GM23248 (cell line): ENCODE measurements around the gene FBXL12. TPM values are rescaled to one million over a fixed set of nuclear protein-coding genes. Genes with fewer than 3 reads are reported as not detected.

Source experiments
- DNase-seq: peaks from one replicate; pipeline ENCODE4 v3.0.0-alpha.2; 2015
- H2AFZ ChIP-seq: fragments of 200-600 bp; sonication (generic); 2 replicates; pipeline ENCODE4 v1.6.1; 2016; ENCODE audit warnings: antibody characterized with exemption
- H3F3A ChIP-seq: fragments of 200-600 bp; sonication (generic); 2 replicates; pipeline ENCODE4 v1.6.1; 2016; ENCODE audit warnings: mild to moderate bottlenecking, antibody characterized with exemption, mixed run types; ENCODE audit not compliant: insufficient read depth
- H3K27ac ChIP-seq: fragments of 200-600 bp; sonication (generic); 2 replicates; pipeline ENCODE4 v1.5.1; 2016; ENCODE audit warnings: mild to moderate bottlenecking
- H3K27me3 ChIP-seq: fragments of 200-600 bp; sonication (generic); replicated peaks from 2 replicates; pipeline ENCODE4 v1.6.1; 2016; ENCODE audit warnings: mild to moderate bottlenecking; ENCODE audit not compliant: insufficient read depth
- H3K36me3 ChIP-seq: fragments of 200-600 bp; sonication (generic); 2 replicates; pipeline ENCODE4 v1.6.1; 2016; ENCODE audit warnings: low read depth, mild to moderate bottlenecking
- H3K4me1 ChIP-seq: fragments of 200-600 bp; sonication (generic); 2 replicates; pipeline ENCODE4 v1.6.1; 2016; ENCODE audit warnings: mild to moderate bottlenecking; ENCODE audit not compliant: insufficient read depth
- H3K4me2 ChIP-seq: fragments of 200-600 bp; sonication (generic); one replicate; pipeline ENCODE4 v1.6.1; 2016; ENCODE audit warnings: mild to moderate bottlenecking; ENCODE audit not compliant: unreplicated experiment
- H3K4me3 ChIP-seq: fragments of 200-600 bp; sonication (generic); 2 replicates; pipeline ENCODE4 v1.5.1; 2016; ENCODE audit warnings: mild to moderate bottlenecking
- H3K79me2 ChIP-seq: fragments of 200-600 bp; sonication (generic); 2 replicates; pipeline ENCODE4 v1.6.1; 2016; ENCODE audit warnings: mild to moderate bottlenecking; ENCODE audit not compliant: insufficient read depth
- H3K9ac ChIP-seq: fragments of 200-600 bp; sonication (generic); 2 replicates; pipeline ENCODE4 v1.6.1; 2016; ENCODE audit warnings: mild to moderate bottlenecking
- H3K9me2 ChIP-seq: fragments of 200-600 bp; sonication (generic); 2 replicates; pipeline ENCODE4 v1.6.1; 2016; ENCODE audit warnings: mixed run types, mild to moderate bottlenecking, moderate library complexity; ENCODE audit not compliant: insufficient read depth
- H3K9me3 ChIP-seq: fragments of 200-600 bp; sonication (generic); one replicate; pipeline ENCODE4 v1.6.1; 2017; ENCODE audit warnings: low read depth
- H4K20me1 ChIP-seq: fragments of 200-600 bp; sonication (generic); 2 replicates; pipeline ENCODE4 v1.6.0; 2016; ENCODE audit not compliant: insufficient read depth
- EZH2 ChIP-seq: fragments of 200-600 bp; sonication (generic); IDR thresholded peaks from 2 replicates; pipeline ENCODE4 v1.6.1; 2018; ENCODE audit warnings: antibody characterized with exemption, mild to moderate bottlenecking; ENCODE audit not compliant: insufficient read depth, poor library complexity, severe bottlenecking
- EZH2phosphoT487 ChIP-seq: fragments of 200-600 bp; sonication (generic); IDR thresholded peaks from 2 replicates; pipeline ENCODE4 v1.6.1; 2018; ENCODE audit warnings: antibody characterized with exemption, moderate library complexity, mild to moderate bottlenecking, low read depth; ENCODE audit not compliant: insufficient read depth
- WGBS, 2 experiments: methylation state at CpG; one replicate each; pipeline ENCODE4 v1.1.6; 2015 to 2017; ENCODE audit warnings: low lambda C conversion rate in 2 of 2, low coverage in 1 of 2; ENCODE audit errors: missing lambda C conversion rate in 2 of 2; 5-methylcytosine and 5-hydroxymethylcytosine counted together
- in situ Hi-C: fragments of 300-500 bp; cut with MboI; formaldehyde crosslinking; loops from 2 replicates; pipeline ENCODE4 v1.15.0; 2020
- polyA plus RNA-seq: library from polyadenylated mRNA; unstranded; fragments of >200 nt; fragmentation: Nextera tagmentation; extraction: Ambion mirVana; gene quantifications from 2 replicates; pipeline ENCODE4 v1.2.1, GENCODE V29; 2016
- total RNA-seq: library from RNA; depleted of rRNA; stranded (reverse); fragments of >200 nt; shearing (Covaris generic); gene quantifications from 2 replicates; pipeline ENCODE4 v1.2.3, GENCODE V29; 2014

The FBXL12 gene
- total and polyA plus RNA-seq, 2 experiments from 2014 or later = 21.9 to 27.1 TPM

DNA sequence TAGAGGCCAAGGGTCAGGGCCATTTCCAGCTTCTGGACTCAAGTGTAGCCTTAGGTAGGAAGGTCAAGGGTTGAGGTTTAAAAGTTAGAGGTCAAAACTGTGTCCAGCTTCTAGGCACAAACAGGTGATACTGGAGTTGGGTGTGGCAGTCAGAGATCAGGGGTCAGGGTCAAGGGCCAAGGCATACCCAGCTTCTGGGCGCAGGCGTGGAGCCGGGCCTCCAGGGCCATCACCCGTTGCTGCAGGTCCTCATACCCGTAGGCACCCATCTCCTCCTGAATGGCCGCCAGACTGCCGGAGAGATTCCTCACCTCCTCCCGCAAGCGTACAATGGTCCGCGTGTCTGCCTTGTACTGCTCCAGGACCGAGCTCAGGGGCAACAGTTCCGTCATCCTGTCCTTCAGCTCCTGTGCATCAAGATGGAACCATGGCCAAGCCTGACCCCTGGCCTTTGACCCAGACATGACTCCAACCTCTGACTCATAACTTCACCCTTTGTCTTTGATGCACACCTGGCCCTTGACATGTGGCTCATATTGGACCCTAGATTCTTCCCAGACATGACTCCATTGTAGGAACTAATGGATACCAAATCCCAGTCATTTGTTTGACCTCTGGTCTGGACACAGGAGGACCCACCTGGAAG, 38.3 kb upstream of the FBXL12 start:
- TF ChIP-seq EZH2phosphoT487 = no peak
- TF ChIP-seq EZH2 = no peak
- Histone ChIP-seq H3K27ac (no peak overlapping the region), H2AFZ (no peak overlapping the region), H3F3A (no peaks in the 10 kb centered on the region), H3K4me2 (no peak overlapping the region), H3K79me2 (no peaks in the 10 kb centered on the region), H3K9me2 (no peaks in the 10 kb centered on the region), H3K9ac (no peak overlapping the region), H3K4me3 (no peak overlapping the region), H3K36me3 (no peaks in the 10 kb centered on the region), H3K9me3 (no peaks in the 10 kb centered on the region), H4K20me1 (no peaks in the 10 kb centered on the region), H3K4me1 (0 out of 2 replicates have a peak, but pooled peaks cover 5% of the 10 kb centered on the region), H3K27me3 (no peaks in the 10 kb centered on the region)
- 82 to 85% methylated on average over 13 of the region's 13 CpGs for WGBS, 2 experiments
- no peak for DNase-seq
- in situ Hi-C loops = no loop called here

DNA sequence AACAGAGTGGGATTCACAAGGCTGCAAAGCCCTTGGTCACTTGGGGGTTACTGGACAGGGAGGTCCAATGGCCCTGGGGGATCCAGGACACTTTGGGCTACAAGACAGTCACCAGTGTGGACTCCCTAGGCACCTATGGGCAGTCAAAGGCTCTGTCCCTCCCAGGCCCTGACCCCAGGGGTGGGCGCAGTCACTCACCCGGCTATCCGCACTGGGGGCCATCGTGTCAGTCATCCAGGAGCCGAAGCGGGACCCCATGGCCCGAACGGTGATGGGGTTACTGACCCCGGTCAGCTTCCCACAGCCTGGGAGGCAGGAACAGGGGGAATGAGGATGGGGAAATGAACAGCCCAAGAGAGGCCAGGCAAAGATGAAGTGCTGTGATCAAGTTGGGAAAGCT, 37.7 kb upstream of the FBXL12 start:
- Histone ChIP-seq H3K4me2 (no peak overlapping the region), H3K9me3 (no peaks in the 10 kb centered on the region), H3K9me2 (no peaks in the 10 kb centered on the region), H2AFZ (no peak overlapping the region), H3K79me2 (no peaks in the 10 kb centered on the region), H3K27me3 (no peaks in the 10 kb centered on the region), H3K36me3 (no peaks in the 10 kb centered on the region), H3F3A (no peaks in the 10 kb centered on the region), H3K9ac (no peak overlapping the region), H3K27ac (no peak overlapping the region), H3K4me3 (no peak overlapping the region), H4K20me1 (no peaks in the 10 kb centered on the region), H3K4me1 (0 out of 2 replicates have a peak, but pooled peaks cover 5% of the 10 kb centered on the region)
- DNase-seq = no peak
- WGBS, 2 experiments = 97 to 99% methylated on average over 9 of the region's 9 CpGs
- in situ Hi-C loops = no loop called here
- TF ChIP-seq EZH2phosphoT487 = no peak
- TF ChIP-seq EZH2 = no peak

DNA sequence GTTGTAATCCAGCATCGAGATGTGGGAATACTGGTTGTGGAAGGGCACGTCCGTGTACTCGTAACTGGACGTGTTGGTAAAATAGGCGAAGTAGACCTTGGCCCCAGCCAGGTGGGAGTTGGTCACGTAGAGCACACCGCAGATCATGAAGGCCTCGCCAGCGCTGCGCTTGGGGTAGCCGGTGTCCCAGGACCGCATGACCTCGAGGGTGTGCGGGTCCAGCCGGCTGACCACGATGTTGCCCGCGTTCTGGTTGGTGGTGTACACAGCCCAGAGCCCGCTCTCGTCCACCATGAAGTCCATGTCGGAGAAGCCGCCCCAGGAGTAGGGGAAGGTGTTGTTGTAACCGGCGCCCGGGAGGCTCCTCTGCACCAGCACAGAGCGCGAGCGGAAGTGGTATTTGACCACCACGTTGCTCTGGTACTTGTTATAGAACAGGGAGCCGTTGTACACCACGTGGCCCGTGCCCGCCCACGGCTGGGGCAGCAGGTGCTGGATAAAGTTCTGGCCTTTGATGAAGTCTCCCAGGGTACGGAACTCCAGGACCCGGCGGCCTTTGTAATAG, 35.5 kb upstream of the FBXL12 start:
- Histone ChIP-seq H4K20me1 (no peaks in the 10 kb centered on the region), H3K4me1 (0 out of 2 replicates have a peak, but pooled peaks cover 5% of the 10 kb centered on the region), H3K4me3 (no peak overlapping the region), H3K36me3 (no peaks in the 10 kb centered on the region), H3K79me2 (no peaks in the 10 kb centered on the region), H3K9ac (no peak overlapping the region), H3K9me3 (no peaks in the 10 kb centered on the region), H3K4me2 (no peak overlapping the region), H3K27ac (no peak overlapping the region), H3K27me3 (no peaks in the 10 kb centered on the region), H3K9me2 (no peaks in the 10 kb centered on the region), H3F3A (no peaks in the 10 kb centered on the region), H2AFZ (no peak overlapping the region)
- in situ Hi-C loops = no loop called here
- DNase-seq = no peak
- TF ChIP-seq EZH2 (no peak), EZH2phosphoT487 (no peak)
- WGBS, 2 experiments = 97 to 98% methylated on average over 33 to 38 of the region's 38 CpGs

DNA sequence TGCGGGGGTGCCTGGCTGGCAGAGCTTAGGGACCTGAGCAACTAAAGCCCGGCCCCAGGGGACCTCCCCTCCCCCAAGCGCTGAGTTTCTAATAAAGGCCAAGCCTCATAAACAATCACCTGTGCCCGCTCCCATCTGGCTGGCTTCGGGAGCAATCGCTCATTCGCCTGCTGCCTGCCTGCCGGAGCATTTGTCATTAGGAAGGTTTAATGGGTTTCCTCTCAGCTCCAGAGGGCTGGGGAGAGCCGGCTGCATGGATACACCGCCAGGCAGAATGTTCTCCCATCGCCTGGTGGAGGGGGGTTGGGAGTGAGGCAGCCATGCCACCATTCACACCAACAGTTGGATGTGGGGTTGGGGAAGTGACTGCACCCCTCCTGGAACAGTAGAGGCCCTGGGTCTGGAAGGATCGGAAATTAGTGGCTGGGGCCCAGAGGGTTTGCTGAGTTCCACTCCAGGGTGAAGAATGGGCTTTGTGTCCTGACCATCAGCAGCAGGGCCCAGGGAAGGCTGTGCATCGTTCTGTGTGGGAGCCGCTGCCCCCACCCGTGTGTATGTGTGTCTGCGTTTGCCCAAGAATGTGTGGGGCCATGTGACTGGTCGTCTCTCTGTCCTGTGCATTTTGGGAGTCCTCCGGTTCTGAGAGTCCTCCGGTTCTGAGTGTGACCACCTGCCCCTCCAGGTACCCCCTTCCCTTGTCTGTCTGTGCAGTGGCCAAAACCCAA, 31.5 kb upstream of the FBXL12 start:
- H3K27ac ChIP-seq = no peak overlapping the region
- 72 to 74% methylated on average over 18 to 19 of the region's 19 CpGs for WGBS, 2 experiments
- in situ Hi-C loops = no loop called here

More for the DNA sequence above, 31.5 kb upstream of the FBXL12 start:
- no peaks in the 10 kb centered on the region for H3F3A ChIP-seq
- H3K9me2 ChIP-seq = no peaks in the 10 kb centered on the region
- H3K4me1 ChIP-seq = 0 out of 2 replicates have a peak, but pooled peaks cover 5% of the 10 kb centered on the region
- H3K79me2 ChIP-seq = no peaks in the 10 kb centered on the region
- no peaks in the 10 kb centered on the region for H3K27me3 ChIP-seq
- no peaks in the 10 kb centered on the region for H3K9me3 ChIP-seq
- no peak overlapping the region for H3K9ac ChIP-seq
- TF ChIP-seq EZH2 = no peak
- no peak for TF ChIP-seq EZH2phosphoT487
- no peak overlapping the region for H3K4me2 ChIP-seq
- H3K36me3 ChIP-seq = no peaks in the 10 kb centered on the region
- no peaks in the 10 kb centered on the region for H4K20me1 ChIP-seq
- no peak overlapping the region for H3K4me3 ChIP-seq
- H2AFZ ChIP-seq = no peak overlapping the region
- no peak for DNase-seq
